T follicular helper cell (primary cell): ENCODE data around the gene QTRT2.

Source experiments
- DNase-seq: peaks from one replicate; pipeline ENCODE4 v3.0.0-alpha.2; 2020; ENCODE audit warnings: low read depth

The QTRT2 gene

GRCh38 chr3:114078126-114078525 is 21.6 kb downstream of the QTRT2 start:
- no peak for DNase-seq

GRCh38 chr3:114079761-114080160 is 23.2 kb downstream of the QTRT2 start:
- no peak for DNase-seq

DNA sequence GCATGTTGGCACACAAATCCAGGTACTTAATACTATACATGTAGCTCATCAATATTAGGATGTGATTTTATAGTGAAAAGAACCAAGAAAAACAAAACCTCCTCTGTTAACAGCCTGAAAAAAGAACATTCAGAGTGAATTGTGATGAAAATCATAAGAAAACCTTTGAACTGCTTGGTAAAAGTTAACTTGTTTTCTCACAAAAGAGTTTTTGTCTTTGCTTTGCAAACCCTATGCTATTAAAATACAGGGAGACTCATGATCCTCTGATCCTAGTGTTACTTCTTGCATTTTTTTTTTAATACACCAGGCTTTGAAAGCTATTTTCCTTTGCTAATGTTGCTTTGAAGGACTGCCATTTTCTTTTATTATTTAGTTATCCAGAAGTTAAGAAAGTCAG is 23.7 kb downstream of the QTRT2 start:
- DNase-seq, result no peak

GRCh38 chr3:114081037-114081436 is 24.5 kb downstream of the QTRT2 start:
- no peak for DNase-seq

DNA sequence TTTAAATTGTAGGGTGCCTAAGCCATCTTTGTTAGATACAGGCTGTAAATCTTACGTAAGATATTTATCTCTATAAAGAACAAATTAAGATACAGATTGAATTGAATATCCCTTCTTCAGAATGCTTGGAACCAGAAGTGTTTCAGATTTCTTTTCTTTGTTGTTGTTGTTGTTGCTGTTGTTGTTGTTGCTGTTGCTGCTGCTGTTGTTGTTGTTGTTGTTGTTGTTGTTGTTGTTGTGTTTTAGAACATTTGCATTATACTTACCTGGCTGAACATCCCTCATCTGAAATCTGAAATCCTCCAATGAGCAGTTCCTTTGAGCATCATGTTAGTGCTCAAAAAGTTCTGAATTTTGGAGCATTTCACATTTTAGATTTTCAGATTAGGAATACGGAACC is 26.6 kb downstream of the QTRT2 start:
- DNase-seq, result no peak

DNA sequence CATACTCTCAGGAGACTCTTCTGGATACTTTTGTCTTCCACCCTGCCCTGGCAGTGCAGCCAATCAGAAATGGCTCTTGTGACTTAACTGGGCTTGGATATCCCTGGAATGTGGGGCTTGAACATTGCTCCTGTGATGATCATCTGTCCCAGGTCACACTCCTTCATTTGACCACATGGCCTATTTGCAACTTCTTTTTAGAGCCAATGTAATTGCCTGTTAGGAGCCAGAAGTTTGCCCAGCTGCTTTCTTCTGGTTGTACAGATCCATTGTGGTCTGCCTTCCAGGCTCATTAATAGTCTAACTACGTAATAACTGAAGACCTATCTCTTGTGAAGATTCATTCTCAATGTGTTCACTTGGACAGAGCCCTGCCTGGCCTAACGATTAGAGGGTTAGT is 29.8 kb downstream of the QTRT2 start:
- no peak for DNase-seq

- no peak for DNase-seq
Measured at GRCh38 chr3:114089675-114090074, 33.1 kb downstream of the QTRT2 start.

GRCh38 chr3:114092151-114093015 is 35.8 kb downstream of the QTRT2 start:
- DNase-seq, result no peak

- no peak for DNase-seq
Measured at GRCh38 chr3:114093016-114093380, 36.5 kb downstream of the QTRT2 start.

DNA sequence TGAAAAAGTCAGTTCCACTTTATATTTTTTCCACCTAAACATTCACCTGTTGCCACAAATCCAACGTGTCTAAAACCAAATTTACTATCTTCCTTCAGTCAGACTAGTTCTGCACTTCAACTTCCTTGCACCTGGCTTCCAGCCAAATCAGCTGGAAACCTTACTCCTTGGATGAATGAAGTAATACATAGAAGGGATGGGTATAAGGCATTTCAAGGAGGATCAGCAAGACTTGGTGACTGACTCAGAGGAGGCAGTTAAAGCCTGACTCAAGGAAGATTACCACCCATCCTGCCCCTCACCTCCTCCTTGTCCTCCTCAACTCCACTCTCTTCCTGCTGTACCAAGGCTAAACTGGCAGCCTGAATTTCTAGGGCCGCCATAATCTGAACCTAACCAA is 37.1 kb downstream of the QTRT2 start:
- no peak for DNase-seq

GRCh38 chr3:114095796-114096195 is 39.3 kb downstream of the QTRT2 start:
- no peak for DNase-seq

GRCh38 chr3:114101101-114101500 is 44.6 kb downstream of the QTRT2 start:
- no peak for DNase-seq

GRCh38 chr3:114103181-114103580 is 46.6 kb downstream of the QTRT2 start:
- no peak for DNase-seq

DNA sequence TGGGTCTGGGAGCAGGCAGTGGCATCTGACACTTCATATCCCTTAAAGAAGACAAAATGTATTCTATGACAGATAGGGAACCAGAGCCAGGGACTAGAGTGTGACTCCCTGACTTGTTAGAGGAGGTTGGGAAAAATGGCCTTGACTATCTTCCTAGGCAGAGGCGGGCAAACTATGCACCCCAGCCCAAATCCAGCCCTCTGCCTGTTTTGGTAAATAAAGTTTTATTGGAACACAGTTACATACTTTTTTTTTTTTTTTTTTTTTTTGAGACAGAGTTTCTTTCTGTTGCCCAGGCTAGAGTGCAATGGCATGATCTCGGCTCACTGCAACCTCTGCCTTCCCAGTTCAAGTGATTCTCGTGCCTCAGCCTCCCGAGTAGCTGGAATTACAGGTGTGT is 47.3 kb downstream of the QTRT2 start:
- no peak for DNase-seq

- no peak for DNase-seq
Measured at GRCh38 chr3:114104414-114104813, 47.9 kb downstream of the QTRT2 start.

GRCh38 chr3:114108137-114108536 is 51.6 kb downstream of the QTRT2 start:
- DNase-seq, result no peak

DNA sequence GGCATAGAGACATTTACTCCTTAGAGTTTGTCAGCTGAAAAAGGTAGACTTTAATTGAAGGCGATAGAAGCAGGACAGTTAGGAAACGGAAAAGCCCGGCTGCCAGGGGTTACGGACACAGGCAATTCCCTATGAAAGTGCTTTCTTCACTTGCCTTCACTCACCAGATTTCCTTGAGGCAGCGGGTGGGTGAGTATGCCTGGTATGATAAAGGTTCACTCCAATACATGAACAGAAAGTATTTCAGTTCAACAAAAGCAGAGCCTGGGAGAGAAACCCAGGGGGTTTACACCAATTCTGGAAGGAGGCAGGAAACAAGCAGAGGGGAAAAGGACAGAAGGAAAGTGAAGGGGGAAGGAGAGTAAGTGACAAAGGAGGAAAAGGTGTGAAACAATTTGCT is 53.9 kb downstream of the QTRT2 start:
- DNase-seq, result no peak

DNA sequence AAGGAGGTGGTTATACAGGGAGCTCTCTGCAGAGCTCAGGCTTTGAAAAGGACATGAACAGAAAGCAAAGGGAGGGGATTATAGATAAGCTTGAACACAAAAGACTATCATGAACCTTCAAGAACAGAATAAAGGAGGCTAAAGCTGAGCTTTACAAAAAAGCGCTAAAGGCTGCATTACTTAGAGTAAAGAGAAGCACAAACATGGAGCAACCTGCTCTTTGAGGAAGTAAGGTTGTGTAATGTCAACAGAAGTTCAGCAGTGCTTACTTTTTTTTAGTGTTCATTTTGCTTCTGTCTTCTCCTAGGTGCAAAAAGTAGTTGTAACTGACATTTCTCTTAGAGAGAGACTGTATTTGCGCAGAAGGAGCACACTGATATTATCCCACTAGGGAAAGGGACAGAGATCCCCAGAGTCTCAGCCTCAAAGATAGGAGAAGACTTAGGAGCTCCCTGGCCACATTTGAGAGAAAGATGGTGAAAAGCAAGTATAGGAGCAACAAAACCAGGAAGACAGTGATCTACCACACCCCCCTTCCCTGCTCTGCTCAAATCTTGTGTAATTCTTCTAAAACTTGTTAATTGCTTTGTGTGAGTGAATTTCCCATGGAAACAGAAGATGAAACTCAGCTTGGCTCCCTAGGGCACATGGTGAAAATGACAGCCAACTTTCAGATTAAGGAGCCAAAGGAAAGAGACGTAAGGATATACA is 54.7 kb downstream of the QTRT2 start:
- DNase-seq, result no peak

DNA sequence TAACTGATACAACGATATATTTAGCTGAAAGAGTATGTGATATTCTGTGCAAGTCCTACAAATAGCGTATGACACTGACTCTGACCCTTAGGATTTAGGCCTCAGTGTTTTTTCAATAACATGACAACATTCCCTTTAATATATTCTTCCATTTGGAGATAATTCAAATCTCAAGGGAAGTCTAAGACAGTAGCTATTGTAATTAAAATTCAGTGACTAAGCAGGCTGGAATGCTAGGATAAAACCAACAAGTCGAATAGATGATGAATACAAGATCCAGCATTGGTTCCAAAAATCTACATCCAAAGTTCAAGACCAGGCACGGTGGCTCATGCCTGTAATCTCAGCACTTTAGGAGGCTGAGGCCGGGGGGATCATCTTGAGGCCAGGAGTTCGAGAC is 56.2 kb downstream of the QTRT2 start:
- DNase-seq, result no peak

GRCh38 chr3:114114719-114115118 is 58.2 kb downstream of the QTRT2 start:
- no peak for DNase-seq

DNA sequence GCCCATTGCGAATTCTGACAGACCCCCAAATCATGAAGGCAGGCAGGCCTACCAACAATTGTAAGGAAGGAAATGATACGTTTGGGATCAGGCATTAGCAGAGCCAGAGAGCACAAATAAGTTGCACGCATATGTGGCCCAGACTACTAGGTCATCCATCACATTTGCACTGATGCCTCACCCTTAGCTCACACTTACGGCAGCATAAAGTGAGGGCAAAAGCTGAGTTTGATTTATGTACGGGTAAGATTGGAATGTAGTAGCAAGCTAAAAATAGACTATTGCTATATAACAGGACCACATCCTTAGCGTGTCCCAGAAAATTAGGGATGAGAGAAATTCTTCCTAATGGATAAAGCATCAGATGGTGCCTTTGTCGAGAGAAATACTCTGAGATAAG is 58.6 kb downstream of the QTRT2 start:
- no peak for DNase-seq

DNA sequence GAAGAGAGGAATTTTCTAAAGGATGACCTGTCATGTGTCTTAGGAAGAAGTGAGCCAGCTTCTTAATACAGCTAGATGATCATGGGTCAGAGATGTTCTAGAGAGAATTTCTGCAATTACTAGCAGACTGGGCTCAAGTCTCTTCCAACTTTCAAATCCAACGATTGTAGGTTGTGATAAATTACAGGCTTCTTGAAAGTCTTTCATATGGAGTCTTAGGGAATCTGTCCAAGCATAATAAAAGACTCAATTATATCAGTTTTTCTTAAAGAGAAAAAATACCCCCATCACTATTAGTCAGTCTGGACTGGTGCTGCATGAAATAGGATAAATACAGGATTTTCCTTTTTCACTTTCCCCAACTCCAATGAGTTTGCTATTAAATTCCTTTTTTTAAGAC is 63.2 kb downstream of the QTRT2 start:
- no peak for DNase-seq

- DNase-seq, result no peak
Measured at GRCh38 chr3:114120211-114120610, 63.7 kb downstream of the QTRT2 start.
